ENCODE results near the gene SEMA5A.

GRCh38 chr5:9040475-9040874 is 505.4 kb downstream of the SEMA5A start:
- TF ChIP-seq REST (IDR thresholded peaks at IDR 0.05; ENCODE audit: insufficient read depth in 1 of 2, low read depth in 2 of 2, low read length in 2 of 2) (no peak), POLR2AphosphoS5 (IDR thresholded peaks at IDR 0.05; ENCODE audit: low read depth, low read length) (no peak)
